HUES6 (cell line): Measurements from ENCODE around the gene CYFIP2.
"Not testable (repeated sequence)": the region's sequence is repeated elsewhere in the genome, so short reads cannot be mapped to it uniquely, and the experiment has no call there.

ENCODE experiments used
- H3K27ac ChIP-seq: 2 replicates; pipeline ENCODE4 v1.7.0; 2013; ENCODE audit warnings: low read depth, mild to moderate bottlenecking, low read length, inconsistent platforms
- H3K27me3 ChIP-seq: 2 replicates; pipeline ENCODE4 v1.6.1; 2013; ENCODE audit warnings: low read length; ENCODE audit not compliant: control insufficient read depth, insufficient read depth
- H3K36me3 ChIP-seq: 2 replicates; pipeline ENCODE4 v1.6.1; 2013; ENCODE audit warnings: low read length; ENCODE audit not compliant: control insufficient read depth, insufficient read depth
- H3K4me1 ChIP-seq: 2 replicates; pipeline ENCODE4 v1.6.1; 2013; ENCODE audit warnings: low read length; ENCODE audit not compliant: control insufficient read depth, insufficient read depth
- H3K4me3 ChIP-seq: 2 replicates; pipeline ENCODE4 v1.5.1; 2013; ENCODE audit warnings: low read depth, low read length
- H3K9ac ChIP-seq: one replicate; pipeline ENCODE4 v1.6.1; 2013; ENCODE audit warnings: mild to moderate bottlenecking, low read length
- H3K9me3 ChIP-seq: 2 replicates; pipeline ENCODE4 v1.6.1; 2013; ENCODE audit warnings: low read depth, low read length; ENCODE audit not compliant: control insufficient read depth, insufficient read depth

The CYFIP2 gene

DNA sequence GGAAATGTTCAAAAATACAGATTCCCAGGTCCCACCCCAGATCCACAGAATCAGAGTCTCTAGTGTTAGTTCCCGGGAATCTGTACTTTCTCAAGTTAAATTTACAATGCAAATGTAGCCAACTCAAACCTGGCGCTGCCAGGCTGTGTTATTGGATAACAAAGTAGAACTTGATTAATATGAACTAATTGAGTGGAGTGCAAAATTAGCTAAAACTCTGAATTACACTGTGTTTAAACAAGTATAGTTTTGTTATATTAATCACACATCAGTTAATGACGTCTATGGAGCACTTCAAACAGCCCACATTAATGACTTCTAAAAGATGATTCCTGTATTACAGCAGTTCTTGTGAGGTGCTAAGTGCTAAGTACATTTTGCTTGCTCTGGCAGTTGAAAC lies 32.4 kb upstream of the CYFIP2 start:
- Histone ChIP-seq H3K4me3 (no peak overlapping the region), H3K27ac (no peak overlapping the region), H3K36me3 (no peaks in the 10 kb centered on the region), H3K27me3 (no peaks in the 10 kb centered on the region), H3K9ac (no peak overlapping the region), H3K4me1 (no peaks in the 10 kb centered on the region), H3K9me3 (no peaks in the 10 kb centered on the region)

DNA sequence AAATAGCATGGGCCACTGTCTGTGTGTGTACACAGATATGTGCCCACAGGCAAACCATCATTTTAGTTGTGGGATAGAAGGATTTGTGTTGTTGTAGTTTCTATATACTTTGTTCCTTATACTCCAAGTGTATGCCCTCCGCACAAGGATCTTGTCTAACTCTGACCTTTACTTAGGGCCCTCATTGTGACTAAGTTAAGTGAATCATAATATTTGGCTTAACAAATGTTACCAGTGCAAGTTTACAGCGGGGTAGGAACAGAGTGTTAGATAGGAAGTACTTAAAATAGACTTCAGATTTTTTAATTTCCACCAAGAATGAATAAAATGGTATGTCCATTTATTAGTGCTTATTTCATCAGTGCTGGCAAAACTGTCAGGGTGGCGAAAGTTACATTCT lies 29.5 kb upstream of the CYFIP2 start:
- H3K27me3 ChIP-seq = no peaks in the 10 kb centered on the region
- H3K27ac ChIP-seq = no peak overlapping the region
- H3K4me1 ChIP-seq = no peaks in the 10 kb centered on the region
- H3K4me3 ChIP-seq = no peak overlapping the region
- no peak overlapping the region for H3K9ac ChIP-seq
- no peaks in the 10 kb centered on the region for H3K36me3 ChIP-seq
- no peaks in the 10 kb centered on the region for H3K9me3 ChIP-seq

DNA sequence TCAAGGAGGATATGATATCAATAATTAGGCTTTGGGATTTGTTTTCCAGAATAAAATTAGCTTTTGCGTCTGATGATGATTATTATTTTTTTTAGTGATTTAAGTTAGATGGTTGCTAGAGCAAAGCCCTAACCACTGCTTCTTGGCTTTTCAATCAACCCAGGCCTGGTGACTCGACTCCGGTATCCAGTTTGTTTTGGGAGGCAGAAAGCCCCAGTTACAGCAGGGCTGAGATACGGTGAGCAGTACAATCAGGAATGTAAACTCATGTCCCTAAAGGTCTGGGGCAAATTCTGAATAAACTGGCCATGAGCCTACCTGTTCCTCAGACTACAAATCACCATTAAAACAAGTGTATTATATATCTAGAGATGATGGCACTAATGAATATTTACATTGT lies 24.4 kb upstream of the CYFIP2 start:
- Histone ChIP-seq H3K4me1 (peaks cover 14% of the 10 kb centered on the region), H3K36me3 (no peaks in the 10 kb centered on the region), H3K9me3 (no peaks in the 10 kb centered on the region), H3K4me3 (no peak overlapping the region), H3K27me3 (no peaks in the 10 kb centered on the region), H3K27ac (no peak overlapping the region), H3K9ac (no peak overlapping the region)

DNA sequence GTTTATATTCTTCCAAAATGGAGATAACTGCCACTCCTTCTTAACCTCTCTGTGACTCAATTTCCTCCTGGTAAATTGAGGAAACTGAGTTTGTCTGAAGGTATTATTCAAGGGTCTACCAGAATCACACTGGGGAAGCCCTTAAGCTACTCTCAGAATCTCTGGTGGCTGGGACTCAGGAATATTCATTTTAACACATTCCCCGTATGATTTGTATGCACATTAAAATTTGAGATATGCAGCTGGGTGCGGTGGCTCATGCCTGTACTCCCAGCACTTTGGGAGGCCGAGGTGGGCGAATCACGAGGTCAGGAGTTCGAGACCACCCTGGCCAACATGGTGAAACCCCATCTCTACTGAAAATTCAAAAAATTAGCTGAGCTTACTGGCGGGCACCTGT lies 21.2 kb upstream of the CYFIP2 start:
- not testable (repeated sequence) for H3K27ac ChIP-seq, H3K27me3 ChIP-seq, H3K9ac ChIP-seq, H3K4me3 ChIP-seq, H3K36me3 ChIP-seq, H3K9me3 ChIP-seq
- peaks cover 14% of the 10 kb centered on the region for H3K4me1 ChIP-seq

DNA sequence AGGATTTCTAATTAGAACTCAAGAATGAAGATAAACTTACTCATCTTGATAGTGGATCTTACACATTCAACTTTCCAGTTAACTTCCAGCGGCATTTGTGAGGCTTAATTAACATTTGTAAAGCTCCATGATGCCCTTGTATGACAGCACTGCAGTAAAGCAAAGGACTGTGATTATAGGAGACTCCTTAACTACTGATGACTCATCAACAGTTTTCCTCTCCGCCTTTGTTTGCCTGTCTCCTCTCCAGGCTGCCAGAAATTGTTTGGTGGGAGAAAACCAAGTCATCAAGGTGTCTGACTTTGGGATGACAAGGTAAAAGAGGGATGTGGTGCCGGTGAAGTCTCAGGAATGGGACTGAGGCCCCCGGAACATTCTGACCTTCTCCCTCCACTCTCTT lies 20.4 kb upstream of the CYFIP2 start:
- no peaks in the 10 kb centered on the region for H3K9me3 ChIP-seq
- H3K4me3 ChIP-seq = no peak overlapping the region
- peak overlapping the region; percentile 68 for H3K9ac ChIP-seq
- H3K27ac ChIP-seq = peak overlapping the region; percentile 60; the same call in 1 of the 2 replicates
- peaks cover 14% of the 10 kb centered on the region for H3K4me1 ChIP-seq
- no peaks in the 10 kb centered on the region for H3K27me3 ChIP-seq
- no peaks in the 10 kb centered on the region for H3K36me3 ChIP-seq

DNA sequence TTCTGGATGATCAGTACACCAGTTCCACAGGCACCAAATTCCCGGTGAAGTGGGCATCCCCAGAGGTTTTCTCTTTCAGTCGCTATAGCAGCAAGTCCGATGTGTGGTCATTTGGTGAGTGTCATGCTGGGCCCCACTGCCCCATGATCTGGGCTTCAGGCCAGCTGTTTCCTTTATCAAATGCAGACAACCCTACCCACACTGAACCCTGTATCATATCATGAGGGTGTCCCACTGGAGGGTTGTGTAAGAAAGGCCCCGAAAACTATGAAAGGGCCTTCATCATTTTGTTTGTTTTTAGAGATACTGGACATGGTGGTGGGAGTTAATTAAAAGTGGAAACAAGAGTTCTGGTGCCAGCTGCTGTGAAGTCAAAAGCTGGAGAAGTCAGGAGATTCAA lies 20.0 kb upstream of the CYFIP2 start:
- H3K36me3 ChIP-seq = no peaks in the 10 kb centered on the region
- H3K27me3 ChIP-seq = no peaks in the 10 kb centered on the region
- peak overlapping the region; percentile 68 for H3K9ac ChIP-seq
- peak overlapping the region; percentile 60; the same call in 1 of the 2 replicates for H3K27ac ChIP-seq
- H3K4me3 ChIP-seq = no peak overlapping the region
- H3K4me1 ChIP-seq = peaks cover 14% of the 10 kb centered on the region
- no peaks in the 10 kb centered on the region for H3K9me3 ChIP-seq

- Histone ChIP-seq H3K4me1 (peaks cover 14% of the 10 kb centered on the region), H3K27me3 (no peaks in the 10 kb centered on the region), H3K4me3 (no peak overlapping the region), H3K27ac (no peak overlapping the region), H3K36me3 (no peaks in the 10 kb centered on the region), H3K9me3 (no peaks in the 10 kb centered on the region), H3K9ac (no peak overlapping the region)
Measured at GRCh38 chr5:157247267-157247666, 18.7 kb upstream of the CYFIP2 start.

GRCh38 chr5:157248821-157249470 lies 17.0 kb upstream of the CYFIP2 start:
- no peak overlapping the region for H3K4me3 ChIP-seq
- H3K9ac ChIP-seq = no peak overlapping the region
- peaks cover 14% of the 10 kb centered on the region for H3K4me1 ChIP-seq
- no peak overlapping the region for H3K27ac ChIP-seq
- no peaks in the 10 kb centered on the region for H3K9me3 ChIP-seq
- no peaks in the 10 kb centered on the region for H3K36me3 ChIP-seq
- H3K27me3 ChIP-seq = no peaks in the 10 kb centered on the region

GRCh38 chr5:157252711-157253465 lies 13.0 kb upstream of the CYFIP2 start:
- Histone ChIP-seq H3K4me3 (no peak overlapping the region), H3K27ac (no peak overlapping the region), H3K36me3 (no peaks in the 10 kb centered on the region), H3K9ac (no peak overlapping the region), H3K27me3 (no peaks in the 10 kb centered on the region), H3K4me1 (no peaks in the 10 kb centered on the region), H3K9me3 (no peaks in the 10 kb centered on the region)

DNA sequence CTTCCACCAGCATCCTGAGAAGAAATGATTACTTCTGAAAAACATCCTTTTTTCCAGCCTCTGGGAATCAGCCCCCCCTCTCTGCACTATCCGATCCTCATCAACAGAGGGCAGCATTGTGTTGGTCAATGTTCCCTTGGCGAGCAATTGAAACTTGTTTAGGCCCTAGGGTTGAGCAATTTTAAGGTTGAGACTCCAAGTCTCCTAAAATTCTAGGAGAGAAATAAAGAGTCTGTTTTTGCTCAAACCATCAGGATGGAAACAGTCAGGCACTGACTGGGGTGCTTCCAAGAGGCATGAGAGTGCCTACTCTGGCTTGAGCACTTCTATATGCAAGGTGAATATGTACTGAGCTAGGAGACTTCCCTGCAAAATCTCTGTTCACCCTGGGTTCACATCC lies 12.4 kb upstream of the CYFIP2 start:
- H3K9ac ChIP-seq = no peak overlapping the region
- no peak overlapping the region for H3K4me3 ChIP-seq
- H3K27me3 ChIP-seq = no peaks in the 10 kb centered on the region
- H3K4me1 ChIP-seq = no peaks in the 10 kb centered on the region
- H3K27ac ChIP-seq = no peak overlapping the region
- H3K9me3 ChIP-seq = no peaks in the 10 kb centered on the region
- H3K36me3 ChIP-seq = no peaks in the 10 kb centered on the region

DNA sequence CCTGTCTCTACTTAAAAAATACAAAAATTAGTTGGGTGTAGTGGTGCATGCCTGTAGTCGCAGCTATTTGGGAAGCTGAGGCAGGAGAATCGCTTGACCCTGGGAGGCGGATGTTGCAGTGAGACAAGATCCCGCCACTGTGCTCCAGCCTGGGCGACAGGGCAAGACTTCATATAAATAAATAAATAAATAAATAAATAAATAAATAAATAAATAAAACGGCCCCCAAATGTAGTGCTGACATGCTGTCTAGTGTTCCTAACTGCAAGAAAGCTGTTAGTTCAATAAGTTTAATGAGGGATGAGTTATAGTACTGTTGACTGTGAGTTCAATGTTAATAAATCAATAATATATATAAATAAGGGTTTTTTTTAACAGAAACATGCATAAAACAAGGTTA lies 7.5 kb upstream of the CYFIP2 start:
- Histone ChIP-seq H3K27ac (no peak overlapping the region), H3K4me1 (no peaks in the 10 kb centered on the region; the same call in 1 of the 2 replicates), H3K9ac (no peak overlapping the region), H3K27me3 (no peaks in the 10 kb centered on the region; the same call in 1 of the 2 replicates), H3K9me3 (no peaks in the 10 kb centered on the region), H3K4me3 (no peak overlapping the region), H3K36me3 (no peaks in the 10 kb centered on the region)
